ENCODE data around the gene GGN. TPM values are rescaled to one million over a fixed set of nuclear protein-coding genes. Genes with fewer than 3 reads are reported as not detected.

GGN gene
- total and polyA plus RNA-seq, 2 donors (not counting 1 experiment from before 2014, with no cell fraction given) = 0.20 to 0.50 TPM

DNA sequence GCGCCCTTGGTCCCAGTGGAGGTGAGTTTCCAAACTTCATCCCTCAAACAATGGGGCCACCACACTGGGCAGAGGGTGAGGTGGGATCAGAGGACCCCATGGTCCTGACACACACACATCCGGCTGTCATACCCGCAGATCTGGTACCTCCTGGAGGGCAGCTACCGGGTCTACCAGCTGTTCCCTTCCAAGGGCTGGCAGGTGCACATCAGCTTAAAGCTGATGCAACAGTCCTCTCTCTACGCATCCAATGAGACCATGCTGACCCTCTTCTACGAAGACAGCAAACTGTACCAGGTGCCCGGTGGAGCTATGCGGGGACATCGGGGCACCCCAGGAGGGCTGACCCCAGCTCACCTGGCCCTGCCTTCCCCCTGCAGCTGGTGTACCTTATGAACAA is 27.5 kb downstream of the GGN start:
- H3K27me3 ChIP-seq (ENCODE audit: control insufficient read depth, insufficient read depth, low read length) = peaks cover 18% of the 10 kb centered on the region
- no peak overlapping the region for H3K4me3 ChIP-seq (replicated peaks in 1 of 4; ENCODE audit: control extremely low read depth in 1 of 4, insufficient read depth in 1 of 4, low read depth in 3 of 4, low read length in 4 of 4)
- no peaks in the 10 kb centered on the region for H3K4me1 ChIP-seq (ENCODE audit: control insufficient read depth, extremely low read depth, insufficient read depth, low read length)
- DNase-seq (ENCODE audit: low read depth in 2 of 2) = no peak
- H3K79me2 ChIP-seq (ENCODE audit: control insufficient read depth, insufficient read depth, low read length) = no peaks in the 10 kb centered on the region
- no peak for TF ChIP-seq EZH2 (IDR thresholded peaks at IDR 0.05; ENCODE audit: low read length, missing control alignments)
- TF ChIP-seq, protein P1, sequence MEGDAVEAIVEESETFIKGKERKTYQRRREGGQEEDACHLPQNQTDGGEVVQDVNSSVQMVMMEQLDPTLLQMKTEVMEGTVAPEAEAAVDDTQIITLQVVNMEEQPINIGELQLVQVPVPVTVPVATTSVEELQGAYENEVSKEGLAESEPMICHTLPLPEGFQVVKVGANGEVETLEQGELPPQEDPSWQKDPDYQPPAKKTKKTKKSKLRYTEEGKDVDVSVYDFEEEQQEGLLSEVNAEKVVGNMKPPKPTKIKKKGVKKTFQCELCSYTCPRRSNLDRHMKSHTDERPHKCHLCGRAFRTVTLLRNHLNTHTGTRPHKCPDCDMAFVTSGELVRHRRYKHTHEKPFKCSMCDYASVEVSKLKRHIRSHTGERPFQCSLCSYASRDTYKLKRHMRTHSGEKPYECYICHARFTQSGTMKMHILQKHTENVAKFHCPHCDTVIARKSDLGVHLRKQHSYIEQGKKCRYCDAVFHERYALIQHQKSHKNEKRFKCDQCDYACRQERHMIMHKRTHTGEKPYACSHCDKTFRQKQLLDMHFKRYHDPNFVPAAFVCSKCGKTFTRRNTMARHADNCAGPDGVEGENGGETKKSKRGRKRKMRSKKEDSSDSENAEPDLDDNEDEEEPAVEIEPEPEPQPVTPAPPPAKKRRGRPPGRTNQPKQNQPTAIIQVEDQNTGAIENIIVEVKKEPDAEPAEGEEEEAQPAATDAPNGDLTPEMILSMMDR (conservative IDR thresholded peaks at IDR 0.05 in 1 of 2, IDR thresholded peaks at IDR 0.05 in 1 of 2; ENCODE audit: low read depth in 1 of 2, low read length in 2 of 2) = no peak
- no peak overlapping the region for H3K9ac ChIP-seq (ENCODE audit: insufficient read depth, low read length)
- no peak overlapping the region for H2AFZ ChIP-seq (ENCODE audit: low read length)
- H3K4me2 ChIP-seq (ENCODE audit: extremely low read depth, insufficient read depth, low read length) = no peak overlapping the region
- no peaks in the 10 kb centered on the region for H3K9me3 ChIP-seq (ENCODE audit: control insufficient read depth, insufficient read depth, low read depth, low read length)
- H4K20me1 ChIP-seq (ENCODE audit: control insufficient read depth, extremely low read depth, insufficient read depth, low read length) = no peaks in the 10 kb centered on the region
- no peak overlapping the region for H3K27ac ChIP-seq (ENCODE audit: insufficient read depth, low read length)
- H3K36me3 ChIP-seq (ENCODE audit: control insufficient read depth, insufficient read depth, low read length) = no peaks in the 10 kb centered on the region

DNA sequence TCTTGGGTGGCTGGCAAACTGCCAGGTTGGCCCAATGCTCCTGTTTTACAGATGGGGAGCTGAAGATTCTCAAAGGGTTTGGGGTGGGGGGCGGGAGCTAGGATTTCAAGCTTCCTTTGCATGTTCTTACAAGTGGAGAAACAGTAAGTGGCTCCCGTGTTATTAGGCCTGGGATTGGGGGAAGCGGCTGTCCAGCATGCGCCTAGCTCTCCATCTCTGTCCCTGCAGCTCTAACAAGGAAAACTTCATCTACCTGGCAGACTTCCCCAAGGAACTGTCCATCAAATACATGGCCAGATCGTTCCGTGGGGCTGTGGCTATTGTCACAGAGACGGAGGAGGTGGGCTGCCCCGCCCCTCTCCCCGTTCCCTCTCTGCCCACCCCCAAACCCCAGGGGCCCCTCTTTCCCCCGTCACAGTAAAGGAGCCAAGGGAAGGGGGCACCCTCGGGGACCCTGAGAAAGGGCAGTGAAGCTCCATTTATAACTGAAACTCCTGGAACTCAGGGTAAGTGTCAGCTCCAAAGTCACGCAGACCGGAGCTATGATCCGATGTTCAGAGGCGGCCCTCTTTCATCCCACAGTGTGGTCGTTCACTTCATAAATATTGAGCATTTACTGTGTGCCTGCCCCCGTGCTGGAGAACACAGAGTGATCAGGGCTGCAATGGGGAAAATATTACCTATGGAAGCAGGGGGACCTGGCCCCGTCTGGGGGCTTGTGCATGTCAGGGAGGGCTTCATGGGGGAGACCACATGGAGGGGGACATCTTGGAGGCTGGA is 28.4 kb downstream of the GGN start:
- no peak overlapping the region for H3K4me3 ChIP-seq (replicated peaks in 1 of 4; ENCODE audit: control extremely low read depth in 1 of 4, insufficient read depth in 1 of 4, low read depth in 3 of 4, low read length in 4 of 4)
- TF ChIP-seq EZH2 (IDR thresholded peaks at IDR 0.05; ENCODE audit: low read length, missing control alignments) = no peak
- TF ChIP-seq, protein P1 (conservative IDR thresholded peaks at IDR 0.05 in 1 of 2, IDR thresholded peaks at IDR 0.05 in 1 of 2; ENCODE audit: low read depth in 1 of 2, low read length in 2 of 2) = no peak
- peaks cover 18% of the 10 kb centered on the region for H3K27me3 ChIP-seq (ENCODE audit: control insufficient read depth, insufficient read depth, low read length)

DNA sequence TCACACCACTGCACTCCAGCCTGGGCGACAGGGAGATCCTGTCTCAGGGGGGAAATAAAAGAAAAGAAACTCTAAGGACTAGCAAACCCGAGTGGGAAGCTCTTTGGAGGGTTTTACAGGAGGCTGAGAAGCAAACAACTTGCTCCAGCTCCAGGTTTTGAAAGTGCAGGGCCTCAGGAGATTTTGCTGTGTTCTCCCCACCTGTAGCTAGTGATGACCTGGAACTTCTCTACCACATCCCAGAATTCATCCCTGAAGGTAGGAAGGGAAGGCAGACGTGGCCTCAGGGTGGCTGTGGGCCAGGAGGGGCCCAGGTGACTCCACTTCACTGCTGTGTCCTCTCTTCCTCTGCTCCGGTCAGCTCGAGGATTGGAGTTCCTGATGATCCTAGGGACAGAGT is 29.8 kb downstream of the GGN start:
- no peak overlapping the region for H2AFZ ChIP-seq (ENCODE audit: low read length)
- no peak overlapping the region for H3K4me2 ChIP-seq (ENCODE audit: extremely low read depth, insufficient read depth, low read length)
- no peaks in the 10 kb centered on the region for H3K9me3 ChIP-seq (ENCODE audit: control insufficient read depth, insufficient read depth, low read depth, low read length)
- DNase-seq (ENCODE audit: low read depth in 2 of 2) = no peak
- H3K79me2 ChIP-seq (ENCODE audit: control insufficient read depth, insufficient read depth, low read length) = no peaks in the 10 kb centered on the region
- peaks cover 18% of the 10 kb centered on the region for H3K27me3 ChIP-seq (ENCODE audit: control insufficient read depth, insufficient read depth, low read length)
- no peaks in the 10 kb centered on the region for H3K36me3 ChIP-seq (ENCODE audit: control insufficient read depth, insufficient read depth, low read length)
- TF ChIP-seq, protein P1 (conservative IDR thresholded peaks at IDR 0.05 in 1 of 2, IDR thresholded peaks at IDR 0.05 in 1 of 2; ENCODE audit: low read depth in 1 of 2, low read length in 2 of 2) = no peak
- TF ChIP-seq EZH2 (IDR thresholded peaks at IDR 0.05; ENCODE audit: low read length, missing control alignments) = no peak
- H3K4me3 ChIP-seq (replicated peaks in 1 of 4; ENCODE audit: control extremely low read depth in 1 of 4, insufficient read depth in 1 of 4, low read depth in 3 of 4, low read length in 4 of 4) = no peak overlapping the region
- H4K20me1 ChIP-seq (ENCODE audit: control insufficient read depth, extremely low read depth, insufficient read depth, low read length) = no peaks in the 10 kb centered on the region
- H3K27ac ChIP-seq (ENCODE audit: insufficient read depth, low read length) = no peak overlapping the region
- no peak overlapping the region for H3K9ac ChIP-seq (ENCODE audit: insufficient read depth, low read length)
- no peaks in the 10 kb centered on the region for H3K4me1 ChIP-seq (ENCODE audit: control insufficient read depth, extremely low read depth, insufficient read depth, low read length)

More for the DNA sequence above, 28.4 kb downstream of the GGN start:
- Histone ChIP-seq H3K36me3 (ENCODE audit: control insufficient read depth, insufficient read depth, low read length) (no peaks in the 10 kb centered on the region), H3K9me3 (ENCODE audit: control insufficient read depth, insufficient read depth, low read depth, low read length) (no peaks in the 10 kb centered on the region), H3K27ac (ENCODE audit: insufficient read depth, low read length) (no peak overlapping the region), H2AFZ (ENCODE audit: low read length) (no peak overlapping the region), H3K9ac (ENCODE audit: insufficient read depth, low read length) (no peak overlapping the region), H3K4me2 (ENCODE audit: extremely low read depth, insufficient read depth, low read length) (no peak overlapping the region), H3K79me2 (ENCODE audit: control insufficient read depth, insufficient read depth, low read length) (no peaks in the 10 kb centered on the region), H4K20me1 (ENCODE audit: control insufficient read depth, extremely low read depth, insufficient read depth, low read length) (no peaks in the 10 kb centered on the region), H3K4me1 (ENCODE audit: control insufficient read depth, extremely low read depth, insufficient read depth, low read length) (no peaks in the 10 kb centered on the region)
- DNase-seq (ENCODE audit: low read depth in 2 of 2) = no peak

All from fibroblast of lung (primary cell).